NCI-H187 (cell line): ENCODE data around the gene ENHO.

Experiments used
- DNase-seq, 2 experiments: peaks; one replicate each; lab custom pipeline; 2025; lab: John Stamatoyannopoulos, UW

The ENHO gene

DNA sequence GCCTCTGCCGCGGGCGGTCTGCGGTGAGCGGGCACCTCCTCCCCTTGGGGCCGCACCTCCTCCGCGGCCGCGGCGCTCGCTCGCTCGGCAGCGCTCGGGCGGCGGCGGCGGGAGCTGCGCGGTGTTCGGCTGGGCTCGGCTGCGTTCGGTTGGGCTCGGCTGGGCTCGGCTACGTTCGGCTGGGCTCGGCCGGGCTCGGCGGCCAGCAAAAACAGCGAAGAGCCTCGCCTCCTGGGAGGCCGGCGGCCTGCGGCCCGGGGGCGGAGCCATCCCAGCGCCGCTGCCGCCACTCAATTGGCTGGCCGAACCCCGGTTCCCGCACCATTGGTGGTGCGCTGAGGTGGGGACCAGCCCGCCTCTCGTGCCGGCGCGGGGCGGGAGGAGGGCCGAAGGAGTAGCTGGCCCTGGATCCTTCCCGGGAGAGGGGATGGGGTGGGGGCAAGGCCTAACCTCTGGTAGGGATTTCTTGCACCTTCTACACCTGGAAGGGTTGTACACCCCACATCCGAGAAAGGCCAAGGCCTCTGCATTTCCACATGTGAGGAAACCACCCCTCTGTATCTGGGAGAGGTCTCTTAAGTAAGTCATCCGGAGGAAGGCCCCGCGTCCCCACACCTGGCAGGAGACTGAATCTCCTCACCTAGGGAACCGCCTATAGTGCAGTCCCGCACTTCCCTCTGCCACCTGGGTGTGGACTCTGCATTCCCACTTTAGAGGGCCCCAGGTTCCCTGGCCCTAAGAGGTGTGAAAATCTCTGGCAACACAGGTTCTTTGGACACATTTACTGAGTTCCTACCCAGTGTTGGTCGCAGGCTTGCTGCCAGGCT lies at the start of gene ENHO:
Gene ENHO (minus strand): TSS at position 20 of the 827 bp plus-strand sequence. CDS start 1,295 bp downstream, outside the sequence.
- DNase-seq, result peak; percentile 19 to 60

- DNase-seq, result no peak
These were observed 49.3 kb upstream of the ENHO start for GRCh38 chr9:34572092-34572491.

DNA sequence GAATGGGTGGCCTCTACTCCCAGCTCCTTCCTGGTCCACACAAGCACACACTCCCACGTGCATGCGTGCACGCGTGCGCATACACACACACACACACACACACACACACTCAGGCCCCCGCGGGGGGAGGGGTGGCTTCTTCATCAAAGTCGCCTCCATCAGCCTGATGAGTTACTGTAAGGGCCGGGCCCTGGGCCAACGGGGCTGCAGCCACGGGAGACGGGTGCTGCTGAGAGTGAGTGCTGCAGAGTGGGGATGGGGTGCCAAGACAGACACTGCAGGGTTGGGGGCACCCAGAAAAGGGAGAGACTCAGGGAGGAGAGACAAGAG lies 48.7 kb upstream of the ENHO start:
- DNase-seq, result no peak

DNA sequence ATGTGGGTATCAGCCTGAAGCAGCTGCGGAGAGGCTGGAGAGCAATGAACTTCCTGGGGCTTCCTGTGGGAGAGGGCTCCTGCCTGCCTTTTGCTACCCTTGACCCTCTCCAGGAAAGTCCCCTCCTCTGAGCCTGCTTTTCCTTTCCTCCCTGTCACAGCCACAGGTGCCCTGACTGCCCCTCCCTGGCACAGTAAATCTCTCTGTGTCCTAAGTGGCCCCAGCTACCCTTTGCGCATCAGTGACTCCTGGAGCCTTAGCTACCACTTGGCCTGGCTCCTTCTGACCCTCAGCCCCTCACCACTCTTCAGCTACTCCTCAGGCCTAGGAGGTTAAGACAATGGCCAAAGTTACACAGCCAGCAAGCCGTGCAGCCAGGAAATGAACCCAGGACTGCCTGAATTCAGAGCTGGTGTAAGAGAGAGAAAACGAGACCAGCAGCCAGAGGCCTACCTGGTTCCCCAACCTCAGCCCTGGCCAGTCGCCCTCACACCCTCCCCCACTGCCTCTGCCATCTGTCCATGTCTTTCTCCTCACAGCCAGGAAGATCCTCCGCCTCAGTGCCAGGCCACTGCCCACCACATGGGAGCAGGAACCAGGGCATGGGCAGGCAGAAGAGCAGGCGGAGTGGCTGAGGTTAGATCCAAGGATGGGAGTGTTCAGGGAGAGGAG lies 48.2 kb upstream of the ENHO start:
- DNase-seq, result no peak

DNA sequence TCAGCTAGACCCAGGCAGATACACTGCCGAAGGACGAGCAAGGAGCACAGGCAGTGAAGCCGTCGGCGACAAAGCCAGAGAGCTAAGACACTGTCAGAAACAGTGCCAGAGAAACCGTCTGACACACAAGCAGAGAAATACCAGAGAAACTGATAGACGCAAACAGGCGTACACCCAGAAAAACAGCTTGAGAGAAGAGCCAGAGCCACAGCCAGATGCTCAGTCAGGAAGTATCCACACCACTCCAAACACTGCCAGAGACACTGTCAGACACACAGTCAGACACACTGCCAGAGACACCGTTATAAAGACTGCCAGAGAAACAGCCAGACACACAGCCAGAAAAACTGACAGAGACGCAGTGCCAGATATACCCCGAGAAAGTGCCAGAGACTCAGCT lies 47.6 kb upstream of the ENHO start:
- no peak for DNase-seq

- no peak for DNase-seq
These were observed 46.0 kb upstream of the ENHO start for GRCh38 chr9:34568774-34569173.

DNA sequence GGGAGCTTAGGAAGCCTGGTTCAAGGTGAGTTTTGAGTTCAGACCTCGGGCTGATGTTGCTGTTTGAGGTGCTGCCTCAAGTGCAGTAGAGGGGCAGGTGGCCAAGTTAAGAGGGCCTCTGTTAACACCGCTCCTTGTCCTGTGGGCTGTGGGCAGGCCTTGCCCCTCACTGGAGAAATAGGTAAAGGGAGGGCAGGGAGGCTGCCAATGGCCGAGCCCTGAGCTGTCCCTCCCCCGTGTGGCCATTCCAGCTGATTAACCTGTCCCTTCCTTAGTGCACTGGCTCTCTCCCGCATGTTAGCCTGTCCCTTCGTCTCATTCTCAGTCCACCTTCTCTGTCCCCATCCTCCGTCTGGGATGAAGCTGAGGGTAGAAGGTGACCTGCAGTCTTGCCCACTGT lies 45.3 kb upstream of the ENHO start:
- DNase-seq, result no peak

GRCh38 chr9:34566972-34567371 lies 44.2 kb upstream of the ENHO start:
- no peak for DNase-seq

DNA sequence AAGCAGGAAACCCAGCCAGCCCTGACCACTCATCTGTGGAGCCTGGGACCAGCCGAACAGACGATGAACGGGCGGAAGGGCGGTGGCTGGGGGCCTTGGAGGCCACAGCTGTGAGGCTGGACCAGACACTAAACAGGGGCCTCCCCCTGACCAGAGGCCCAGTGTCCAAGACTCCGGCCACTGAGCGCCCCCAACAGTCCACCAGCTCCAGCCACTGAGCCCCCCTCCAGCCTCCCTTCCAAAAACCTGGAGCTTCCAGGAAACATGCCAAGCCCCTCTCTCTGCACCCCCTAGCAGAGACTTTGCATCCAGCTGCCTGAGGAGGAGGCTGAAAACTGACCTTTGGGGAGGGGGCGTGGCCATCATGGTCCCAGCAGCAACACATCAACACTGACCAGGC lies 43.5 kb upstream of the ENHO start:
- DNase-seq, result no peak

DNA sequence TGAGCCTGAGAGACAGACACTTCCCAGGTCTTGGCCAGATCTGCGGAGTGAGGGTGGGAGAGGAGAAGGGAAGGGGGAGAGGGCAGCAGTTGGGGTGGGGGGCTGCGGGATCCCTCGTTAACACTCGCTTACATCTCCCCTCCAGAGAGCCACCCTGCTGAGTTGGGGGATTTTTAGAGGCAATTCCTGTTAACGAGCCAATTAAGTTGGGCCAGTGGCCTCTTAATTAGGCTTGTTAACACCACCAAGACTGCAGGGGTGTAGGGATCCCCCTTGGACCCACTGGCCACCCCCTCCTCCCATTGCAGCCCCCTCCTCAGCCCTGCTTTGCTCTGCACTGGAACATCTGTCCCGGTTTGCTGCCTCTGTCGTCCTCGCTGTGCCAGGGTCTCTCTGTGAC lies 43.1 kb upstream of the ENHO start:
- no peak for DNase-seq

DNA sequence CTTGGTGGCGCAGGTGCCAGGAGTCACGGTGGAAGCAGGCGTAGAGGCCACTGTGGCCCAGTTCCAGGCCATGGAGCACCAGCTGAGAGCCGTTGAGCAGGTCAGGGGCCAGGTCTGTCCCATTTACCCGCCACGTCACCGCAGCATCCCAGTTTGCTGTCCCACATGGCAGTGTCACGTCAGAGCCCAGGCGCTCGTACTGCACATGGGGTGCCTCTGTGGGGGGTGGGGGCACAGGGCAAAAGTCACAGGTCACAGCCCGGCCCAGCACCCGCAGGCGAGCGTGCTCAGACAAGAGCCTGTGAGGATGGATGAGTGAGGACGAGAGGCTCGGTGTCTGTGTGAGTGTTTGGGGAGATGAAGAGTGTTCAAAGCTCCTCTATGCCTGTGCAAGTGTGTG lies 41.8 kb upstream of the ENHO start:
- DNase-seq, result no peak

- DNase-seq, result no peak
These were observed 40.5 kb upstream of the ENHO start for GRCh38 chr9:34563262-34563661.

DNA sequence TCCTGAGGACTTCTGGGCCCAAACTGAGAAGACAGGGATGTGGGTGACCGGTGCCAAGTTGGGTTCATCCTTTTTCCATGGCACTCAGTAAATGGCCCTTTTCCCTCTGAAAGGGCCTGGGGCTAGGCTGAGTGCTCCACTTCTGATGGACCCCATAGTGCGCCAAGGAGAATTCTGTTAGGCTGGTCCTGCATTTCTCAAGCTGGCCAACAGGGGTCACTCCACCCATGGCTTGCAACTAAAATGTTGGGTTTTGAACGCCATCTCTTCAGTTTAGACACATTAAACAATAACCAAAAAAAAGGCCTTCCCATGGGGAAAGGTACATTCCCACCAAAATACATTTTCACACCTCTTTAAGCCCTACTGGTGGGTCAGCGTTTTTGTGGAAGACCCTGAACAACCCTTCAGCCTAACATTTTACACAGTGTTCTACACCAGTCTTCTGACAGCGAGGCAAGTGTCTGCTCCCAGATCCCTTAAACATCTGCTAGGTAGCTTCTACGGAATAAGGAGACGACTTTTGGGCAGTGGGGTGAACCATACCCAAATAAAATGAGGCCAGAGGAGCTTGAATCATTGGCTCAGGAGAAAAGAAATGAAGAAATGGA lies 39.5 kb upstream of the ENHO start:
- DNase-seq, result no peak

DNA sequence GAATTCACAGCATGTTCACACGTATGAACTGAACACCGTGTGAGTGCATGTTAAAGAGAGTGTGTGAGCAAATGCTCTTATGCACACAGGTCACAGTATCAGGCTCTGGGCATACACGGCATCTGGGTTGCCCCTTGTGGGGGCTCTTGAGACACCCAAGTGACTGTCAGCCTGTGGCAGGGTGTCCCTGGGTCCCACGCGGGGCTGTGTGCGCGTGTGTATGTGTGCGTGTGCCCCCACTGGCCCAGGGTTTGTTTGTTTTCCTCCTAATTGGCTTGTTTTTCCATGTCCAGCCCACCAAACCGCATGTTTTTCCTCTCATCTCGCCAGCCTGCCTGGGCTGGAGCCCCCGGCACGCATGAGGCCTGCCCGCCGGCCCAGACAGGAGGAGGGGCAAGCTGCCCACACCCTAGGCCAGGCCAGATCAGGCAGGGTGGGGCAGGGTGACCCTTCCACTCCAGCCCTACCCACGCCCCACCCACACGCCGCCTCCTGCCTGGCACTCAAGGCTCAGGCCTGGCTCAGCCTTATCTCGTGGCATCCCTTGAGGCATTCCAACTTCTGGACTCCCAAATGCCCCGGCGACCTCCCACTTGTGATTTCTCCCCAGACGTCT lies 37.9 kb upstream of the ENHO start:
- no peak for DNase-seq

DNA sequence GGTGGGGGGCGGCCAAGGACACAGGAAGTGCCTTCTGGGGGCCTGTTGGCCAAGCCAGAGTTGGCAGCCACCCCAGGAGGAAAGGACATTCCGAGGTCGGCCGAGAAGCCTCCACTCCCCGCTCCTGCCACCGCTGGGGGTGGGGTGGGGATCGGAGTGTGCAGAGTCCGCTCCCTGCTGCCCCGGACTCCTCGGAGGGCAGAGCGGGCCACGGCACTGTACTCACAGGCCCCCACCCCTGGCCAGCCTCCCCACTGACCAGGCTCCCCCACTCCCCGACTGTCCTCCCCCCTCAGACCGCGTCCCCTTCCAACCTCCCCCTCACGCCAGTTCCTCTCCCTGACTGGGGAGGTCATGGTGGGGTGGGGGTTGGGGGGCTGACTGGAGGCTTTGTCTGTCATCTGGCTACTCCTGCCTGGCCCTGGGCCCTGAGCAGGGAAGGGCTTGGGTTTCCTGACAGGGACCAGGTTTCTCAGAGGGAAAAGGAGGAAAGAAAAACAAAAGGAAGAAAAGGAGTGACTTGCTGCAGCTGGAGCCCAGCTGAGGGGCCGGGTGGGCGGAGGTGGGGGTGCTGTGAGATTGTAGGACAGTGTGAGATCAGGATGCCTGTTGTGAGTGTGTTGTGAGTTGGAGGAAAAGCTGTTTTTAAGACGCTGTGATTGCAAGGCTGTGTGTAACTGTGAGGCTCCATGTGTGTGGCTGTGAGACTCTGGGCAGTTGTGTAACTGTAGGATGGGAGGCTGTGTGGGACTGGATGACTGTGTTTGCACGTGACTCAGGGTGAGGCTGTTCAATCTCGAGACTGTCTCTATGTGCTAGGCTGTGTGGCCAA lies 37.0 kb upstream of the ENHO start:
- no peak for DNase-seq

DNA sequence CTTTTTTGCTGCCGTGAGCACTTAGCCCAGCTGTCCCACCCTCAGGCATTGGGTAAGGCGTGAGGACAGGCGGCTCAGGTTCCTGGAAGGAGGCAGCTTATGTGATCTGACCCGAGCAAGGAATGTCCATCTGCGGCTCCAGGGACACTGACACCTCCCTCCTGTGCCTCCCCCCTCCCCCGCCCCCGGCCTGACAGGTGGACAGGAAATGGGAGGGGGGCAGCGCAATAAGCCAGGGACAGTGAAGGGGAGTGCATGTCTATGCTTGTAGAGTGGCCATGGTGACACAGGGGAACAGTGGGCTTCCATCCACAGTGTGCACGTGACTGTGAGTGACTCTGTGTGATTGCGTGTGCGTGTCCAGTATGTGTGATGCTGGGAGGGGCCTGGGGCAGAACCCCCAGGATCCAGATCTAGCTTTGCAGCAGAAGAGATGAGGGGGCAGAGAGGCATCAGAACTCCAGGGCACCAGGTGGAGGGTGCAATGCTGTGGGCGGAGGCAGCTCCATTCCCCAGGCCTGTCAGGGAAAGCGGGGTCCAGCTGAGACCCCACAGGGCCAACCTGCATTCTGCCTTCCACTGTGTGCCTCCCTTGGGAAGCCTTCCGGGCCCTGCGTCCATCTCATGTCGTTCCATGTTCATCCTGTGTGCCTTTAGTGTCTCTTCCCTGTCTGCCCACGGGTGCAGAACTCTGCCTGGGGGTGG lies 36.3 kb upstream of the ENHO start:
- DNase-seq, result no peak

- no peak for DNase-seq
These were observed 35.6 kb upstream of the ENHO start for GRCh38 chr9:34558364-34558763.

DNA sequence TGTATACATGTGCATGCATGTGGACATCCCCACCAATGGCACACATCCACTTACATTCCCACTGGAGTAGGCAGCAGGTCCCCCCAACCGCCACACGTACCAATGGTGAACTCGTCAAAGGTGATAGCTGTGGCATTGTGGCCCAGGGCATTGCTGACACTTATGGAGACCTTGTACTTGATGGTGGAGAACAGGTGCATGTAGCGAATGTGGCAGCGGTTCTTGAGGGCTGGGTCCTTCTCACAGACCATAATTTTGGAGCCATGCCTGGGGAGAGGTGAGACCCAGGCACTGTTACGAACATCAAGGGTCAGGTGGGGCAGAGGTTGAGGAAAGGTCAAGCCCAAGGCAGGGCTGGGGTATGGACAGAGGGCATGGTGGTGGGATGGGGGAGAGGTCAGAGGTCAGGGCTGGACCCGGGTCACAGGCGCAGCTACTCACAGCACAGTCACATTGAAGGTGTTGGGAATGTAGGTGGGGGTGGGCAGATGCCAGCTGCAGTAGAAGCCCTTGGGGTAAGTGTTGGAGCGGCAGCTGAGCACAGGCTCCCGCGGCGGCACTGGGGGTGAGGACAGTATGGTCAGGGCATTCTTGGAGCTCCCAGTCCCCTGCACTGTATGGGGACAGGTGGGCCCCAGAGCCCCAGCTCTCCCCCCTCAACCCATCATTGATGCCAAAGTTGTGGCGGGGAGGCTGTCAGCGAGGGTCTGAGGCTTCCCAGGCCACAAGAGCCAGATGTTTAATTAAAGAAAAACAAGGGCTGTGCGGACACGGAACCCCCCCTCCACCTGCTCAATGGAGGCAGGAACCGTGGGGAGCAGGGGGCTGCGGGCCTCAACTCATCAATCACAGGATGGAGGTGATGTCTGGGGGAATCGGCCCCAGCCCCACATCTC lies 34.9 kb upstream of the ENHO start:
- DNase-seq, result no peak

DNA sequence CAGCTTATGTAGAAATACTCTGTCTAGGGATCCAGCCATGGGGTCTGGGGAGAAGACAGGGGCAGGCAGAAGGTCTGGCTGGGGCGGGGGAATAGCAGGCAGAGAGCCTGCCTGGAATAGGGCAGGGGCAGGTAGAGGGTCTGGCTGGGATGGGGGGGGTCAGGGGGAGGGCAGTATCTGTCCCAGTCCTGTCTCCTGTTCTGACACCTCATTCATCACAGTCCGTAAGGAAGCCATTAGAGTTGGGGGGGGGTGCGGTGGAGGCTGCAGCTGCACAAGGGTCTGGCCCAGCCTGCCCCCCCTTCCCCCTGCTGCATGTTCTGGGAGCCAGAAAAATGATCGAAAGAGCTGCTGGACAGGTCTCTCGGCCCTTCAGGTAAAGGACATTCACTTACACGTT lies 34.2 kb upstream of the ENHO start:
- DNase-seq, result no peak

DNA sequence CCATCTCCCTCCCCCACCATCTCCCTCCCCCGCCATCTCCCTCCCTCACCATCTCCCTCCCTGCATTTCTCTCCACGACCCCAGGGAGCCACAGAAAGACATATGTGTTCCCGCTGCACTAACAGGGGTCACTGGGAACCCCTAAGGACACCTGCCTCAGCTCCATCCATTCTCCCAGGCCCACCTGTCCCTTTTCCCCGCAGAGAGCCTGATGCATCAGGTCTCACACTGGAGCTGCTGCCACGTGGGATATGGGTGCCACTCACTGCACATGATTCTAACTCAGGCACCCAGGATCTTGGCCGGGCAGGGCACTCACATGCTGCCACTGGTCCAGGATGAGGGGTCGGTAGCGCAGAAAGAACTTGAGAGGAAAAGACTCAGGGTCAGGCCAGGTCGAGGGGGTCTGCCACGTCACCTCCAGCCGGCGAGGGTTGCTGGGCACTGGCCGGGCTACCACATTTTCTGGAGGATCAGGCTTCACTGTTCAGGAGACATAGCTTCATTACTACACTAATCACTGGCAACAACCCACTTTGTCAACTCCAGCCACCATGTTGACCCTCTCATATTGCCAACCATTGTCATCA lies 33.2 kb upstream of the ENHO start:
- DNase-seq, result no peak
